NB4 (cell line): ENCODE results near the gene HTR5A.

Experiments used
- CTCF ChIP-seq: IDR thresholded peaks from one replicate; pipeline ENCODE4 v1.5.1; 2012; ENCODE audit warnings: low read depth, low read length
- MAX ChIP-seq: IDR thresholded peaks from 2 replicates; pipeline ENCODE4 v1.6.1; 2011; ENCODE audit warnings: low read depth, low read length
- MYC ChIP-seq: IDR thresholded peaks from 2 replicates; pipeline ENCODE4 v1.6.1; 2011; ENCODE audit warnings: low read depth, low read length
- POLR2A ChIP-seq: IDR thresholded peaks from 2 replicates; pipeline ENCODE4 v1.6.1; 2011; ENCODE audit warnings: mild to moderate bottlenecking; ENCODE audit not compliant: insufficient read length; ENCODE audit errors: extremely low read depth

- no peak for TF ChIP-seq MAX
- TF ChIP-seq CTCF = no peak
- TF ChIP-seq POLR2A = no peak
- TF ChIP-seq MYC = no peak
Observed at GRCh38 chr7:155132431-155132830, 62.3 kb downstream of the HTR5A start.
